Left lung (tissue), 10 donors: ENCODE data around the gene FGF12. TPM values are rescaled to one million over a fixed set of nuclear protein-coding genes. Genes with fewer than 3 reads are reported as not detected.

Source experiments
- ATAC-seq: fragments of 200-7000 bp; cut with Tn5 transposase; one replicate; pipeline ENCODE4 v1.9.1; 2020; ENCODE audit warnings: moderate library complexity
- DNase-seq, 4 donors: peaks; one replicate each; pipeline ENCODE4 v3.0.0-alpha.2; 2013 to 2020
- H3K27ac ChIP-seq, 2 donors: fragments of 200-600 bp; sonication (generic) in 1 of 2; one replicate each; pipeline versions ENCODE4 v1.5.0 to v1.8.0; 2020 to 2021
- H3K27me3 ChIP-seq, 2 donors: fragments of 200-600 bp; sonication (generic) in 1 of 2; one replicate each; pipeline versions ENCODE4 v1.5.0 to v1.8.0; 2020 to 2021
- H3K36me3 ChIP-seq, 2 donors: fragments of 200-600 bp; sonication (generic) in 1 of 2; one replicate each; pipeline versions ENCODE4 v1.5.0 to v1.8.0; 2020 to 2021
- H3K4me1 ChIP-seq, 2 donors: fragments of 200-600 bp; one replicate each; pipeline ENCODE4 v1.8.0; 2021
- H3K4me3 ChIP-seq, 2 donors: fragments of 200-600 bp; sonication (generic) in 1 of 2; one replicate each; pipeline versions ENCODE4 v1.5.0 to v1.8.0; 2020 to 2021; ENCODE audit warnings: mild to moderate bottlenecking in 1 of 2
- H3K9me3 ChIP-seq, 2 donors: fragments of 200-600 bp; sonication (generic) in 1 of 2; one replicate each; pipeline versions ENCODE4 v1.5.0 to v1.8.0; 2020 to 2021
- intact Hi-C, 2 donors: fragments of 100-400 bp; cut with DNase I; formaldehyde crosslinking; loops; one replicate each; pipeline versions ENCODE4 v1.11.2 to v1.14.2; 2022
- polyA plus RNA-seq, 6 donors: library from polyadenylated mRNA; unstranded; fragments of 120-200 nt; gene quantifications; one replicate each; pipeline ENCODE4 v1.2.1, GENCODE V29; 2013; ENCODE audit not compliant: insufficient read length in 6 of 6
- total RNA-seq, 2 donors: library from RNA; stranded (reverse); fragmentation: NEBNext Ultra II Directional; extraction: Animal tissue kit (Norgen Biotek cat#: 25700); gene quantifications; one replicate each; pipeline ENCODE4 v1.2.1, GENCODE V29; 2021
- TF ChIP-seq, protein P1 (sequence below), 2 donors: fragments of 200-600 bp; sonication (generic) in 1 of 2; IDR thresholded peaks; one replicate each; pipeline versions ENCODE4 v1.5.0 to v1.8.0; 2021; ENCODE audit warnings: antibody characterized with exemption in 2 of 2
- donor health status: DM: no; HTN: yes; CAD: no.
- donor health status: DM: no; HTN: no; CAD: no.

Gene FGF12
- total and polyA plus RNA-seq, 8 donors = 1.0 to 10.2 (median 4.7) TPM

DNA sequence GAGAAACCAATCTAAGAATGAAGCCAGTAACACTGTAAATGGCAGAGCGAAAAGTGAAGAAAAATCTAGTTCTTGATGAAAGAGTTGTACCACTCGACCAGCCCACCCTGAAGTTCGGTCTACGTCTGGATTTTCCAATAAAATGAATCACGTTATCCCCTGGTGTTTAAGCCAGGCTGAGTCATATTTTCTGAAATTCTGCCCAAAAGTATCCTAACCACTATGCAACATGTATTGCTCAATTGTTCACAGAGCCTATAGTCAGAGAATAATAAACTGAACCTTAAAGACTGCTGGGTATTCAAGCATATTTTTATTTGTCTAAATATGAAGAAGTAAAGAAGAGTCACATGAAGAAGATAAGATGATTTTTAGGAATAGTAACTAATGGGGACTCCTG is 245.7 kb downstream of the FGF12 start:
- H3K4me1 ChIP-seq = no peaks in the 10 kb centered on the region
- H3K9me3 ChIP-seq = no peaks in the 10 kb centered on the region
- H3K27me3 ChIP-seq = no peaks in the 10 kb centered on the region
- TF ChIP-seq, protein P1, sequence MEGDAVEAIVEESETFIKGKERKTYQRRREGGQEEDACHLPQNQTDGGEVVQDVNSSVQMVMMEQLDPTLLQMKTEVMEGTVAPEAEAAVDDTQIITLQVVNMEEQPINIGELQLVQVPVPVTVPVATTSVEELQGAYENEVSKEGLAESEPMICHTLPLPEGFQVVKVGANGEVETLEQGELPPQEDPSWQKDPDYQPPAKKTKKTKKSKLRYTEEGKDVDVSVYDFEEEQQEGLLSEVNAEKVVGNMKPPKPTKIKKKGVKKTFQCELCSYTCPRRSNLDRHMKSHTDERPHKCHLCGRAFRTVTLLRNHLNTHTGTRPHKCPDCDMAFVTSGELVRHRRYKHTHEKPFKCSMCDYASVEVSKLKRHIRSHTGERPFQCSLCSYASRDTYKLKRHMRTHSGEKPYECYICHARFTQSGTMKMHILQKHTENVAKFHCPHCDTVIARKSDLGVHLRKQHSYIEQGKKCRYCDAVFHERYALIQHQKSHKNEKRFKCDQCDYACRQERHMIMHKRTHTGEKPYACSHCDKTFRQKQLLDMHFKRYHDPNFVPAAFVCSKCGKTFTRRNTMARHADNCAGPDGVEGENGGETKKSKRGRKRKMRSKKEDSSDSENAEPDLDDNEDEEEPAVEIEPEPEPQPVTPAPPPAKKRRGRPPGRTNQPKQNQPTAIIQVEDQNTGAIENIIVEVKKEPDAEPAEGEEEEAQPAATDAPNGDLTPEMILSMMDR (IDR thresholded peaks at IDR 0.05) = no peak
- no peaks in the 10 kb centered on the region for H3K36me3 ChIP-seq
- no peak overlapping the region for H3K27ac ChIP-seq
- ATAC-seq (no peak), DNase-seq (no peak)
- no peak overlapping the region for H3K4me3 ChIP-seq
- intact Hi-C loops = no loop called here

DNA sequence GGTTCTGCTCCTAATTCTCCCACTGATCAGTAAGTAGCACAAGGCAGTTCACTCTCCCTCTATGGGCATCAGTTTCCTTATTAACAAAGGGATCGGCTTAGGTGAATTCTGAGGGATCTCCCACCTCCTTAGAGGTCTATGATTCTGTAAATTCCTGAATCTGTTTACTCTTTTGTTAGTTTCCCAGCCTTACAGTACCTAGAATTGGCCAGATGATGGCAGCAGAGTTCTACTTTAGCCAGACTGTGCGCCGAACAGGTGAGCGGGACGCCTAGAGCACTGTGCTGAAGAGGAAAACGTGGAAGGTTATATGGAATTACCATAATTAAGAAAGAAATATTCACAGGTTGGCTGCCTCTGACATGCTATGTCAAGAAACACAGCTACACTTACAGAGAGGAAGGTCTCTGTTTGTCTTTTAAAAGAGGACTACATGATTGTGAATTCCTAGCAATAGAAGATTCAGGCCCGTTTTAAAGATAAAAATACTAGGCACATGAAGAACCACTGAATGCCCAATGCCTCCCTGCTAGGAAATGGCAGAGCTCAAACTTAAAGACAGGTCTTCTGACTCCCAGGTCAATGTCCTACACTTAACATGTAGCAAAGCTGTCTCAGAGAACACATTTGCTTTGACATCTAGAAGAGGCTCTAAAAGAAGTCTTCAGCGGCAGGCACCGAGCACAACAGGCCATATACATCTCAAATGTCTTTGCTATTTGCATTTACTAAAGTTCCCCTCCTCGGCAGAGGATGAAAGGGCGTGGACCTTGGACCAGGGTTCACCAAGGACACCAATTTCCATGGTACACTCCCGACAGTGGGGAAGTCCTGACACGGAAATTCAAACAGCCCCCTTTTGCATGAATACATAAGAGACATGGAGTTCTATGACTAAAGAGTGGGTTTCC is 259.9 kb downstream of the FGF12 start:
- H3K27ac ChIP-seq = no peak overlapping the region
- DNase-seq (peak in 2 of 4 donors; percentile 23 to 49), ATAC-seq (peak; percentile 97)
- peaks cover 0 to 7% of the 10 kb centered on the region in 2 donors for H3K27me3 ChIP-seq
- intact Hi-C loops = loop anchor here in 1 of 2 donors (5.0 kb wide), 1 partner anchor 335 kb away; no protein-coding TSS in a partner anchor
- TF ChIP-seq, protein P1 (IDR thresholded peaks at IDR 0.05) = peak; percentile 67 to 87
- no peaks in the 10 kb centered on the region for H3K36me3 ChIP-seq
- H3K4me3 ChIP-seq = no peak overlapping the region
- H3K9me3 ChIP-seq = no peaks in the 10 kb centered on the region
- H3K4me1 ChIP-seq = no peaks in the 10 kb centered on the region

DNA sequence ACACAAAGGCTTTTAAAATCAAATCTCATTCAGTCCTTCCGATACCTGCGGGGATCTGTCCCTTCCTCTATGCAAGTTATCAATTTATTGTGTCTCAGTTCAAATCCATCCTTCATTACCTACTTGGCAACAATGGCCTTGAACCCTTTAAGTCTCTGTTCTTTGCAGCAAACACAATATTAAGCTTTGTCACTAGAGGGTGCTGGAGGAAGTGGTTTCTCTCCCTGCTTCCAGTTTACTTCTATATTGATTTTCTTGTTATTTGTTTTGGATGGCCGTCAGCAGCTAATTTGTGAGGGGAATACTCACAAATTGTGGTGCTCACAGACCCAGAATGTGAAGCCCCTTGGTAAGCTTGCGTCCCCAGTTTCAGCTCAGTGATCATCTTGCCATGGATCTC is 278.3 kb downstream of the FGF12 start:
- DNase-seq (no peak), ATAC-seq (no peak)
- H3K9me3 ChIP-seq = no peaks in the 10 kb centered on the region
- peaks cover 0 to 59% of the 10 kb centered on the region in 2 donors for H3K27me3 ChIP-seq
- H3K4me3 ChIP-seq = no peak overlapping the region
- intact Hi-C loops = loop anchor here in 1 of 2 donors (10.0 kb wide), 2 partner anchors 314 to 1034 kb away; no protein-coding TSS in a partner anchor
- H3K36me3 ChIP-seq = no peaks in the 10 kb centered on the region
- H3K27ac ChIP-seq = no peak overlapping the region
- TF ChIP-seq, protein P1 (IDR thresholded peaks at IDR 0.05) = no peak
- H3K4me1 ChIP-seq = no peaks in the 10 kb centered on the region

DNA sequence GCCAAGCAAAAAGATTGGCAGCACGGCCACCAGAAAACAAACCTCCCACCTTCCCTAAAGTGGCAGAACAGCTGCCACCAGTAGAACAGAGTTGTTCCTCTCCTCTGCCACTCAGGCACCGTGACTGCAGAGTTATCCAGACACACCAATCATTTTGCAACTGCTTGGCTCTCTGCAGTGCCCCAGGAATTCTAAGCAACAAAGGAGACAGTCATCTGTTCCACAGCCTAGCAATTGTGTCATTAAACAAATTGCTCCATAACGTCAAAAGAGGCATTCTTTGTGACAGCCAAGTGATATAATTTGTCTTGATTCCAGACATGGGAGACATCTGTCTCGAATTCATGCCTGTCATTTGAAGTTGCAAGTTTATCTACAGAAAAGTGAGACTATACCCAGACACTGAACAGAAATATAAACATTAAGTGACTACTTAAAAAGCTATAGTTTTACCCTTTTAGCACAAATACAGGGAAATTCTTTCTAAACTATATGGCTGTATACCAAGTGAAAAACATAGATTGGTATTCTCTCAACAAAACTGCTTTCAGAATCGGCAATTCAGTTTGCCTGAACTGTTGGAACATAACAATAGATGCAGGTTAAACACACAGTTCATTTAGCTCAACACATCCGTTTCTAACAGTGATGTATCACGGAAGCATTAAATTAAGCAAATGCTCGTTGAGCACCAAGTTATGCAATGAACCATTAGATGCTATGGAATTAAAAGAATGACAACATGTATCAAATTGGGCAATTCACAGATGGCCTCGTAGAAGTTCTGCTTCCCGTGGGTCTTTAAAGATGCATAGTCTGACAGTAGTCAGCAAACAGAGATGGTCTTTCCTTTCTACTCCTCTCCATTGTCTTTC is 281.3 kb downstream of the FGF12 start:
- ATAC-seq = no peak
- intact Hi-C loops = loop anchor here in 1 of 2 donors (10.0 kb wide), 2 partner anchors 311 to 1031 kb away; no protein-coding TSS in a partner anchor

More for the DNA sequence above, 281.3 kb downstream of the FGF12 start:
- no peak overlapping the region for H3K4me3 ChIP-seq
- DNase-seq = peak in 1 of 4 donors; percentile 13
- peaks cover 0 to 55% of the 10 kb centered on the region in 2 donors for H3K27me3 ChIP-seq
- H3K9me3 ChIP-seq = no peaks in the 10 kb centered on the region
- no peaks in the 10 kb centered on the region for H3K36me3 ChIP-seq
- TF ChIP-seq, protein P1 (IDR thresholded peaks at IDR 0.05) = no peak
- no peaks in the 10 kb centered on the region for H3K4me1 ChIP-seq
- H3K27ac ChIP-seq = no peak overlapping the region
